Mucosa of rectum (tissue), 2 donors: Measurements from ENCODE around the gene METTL6.

Experiments used
- H3K27ac ChIP-seq, 2 donors: one replicate each; pipeline ENCODE4 v1.7.0; 2013; ENCODE audit warnings: inconsistent platforms in 2 of 2, low read depth in 2 of 2, low read length in 2 of 2
- H3K27me3 ChIP-seq, 2 donors: one replicate each; pipeline ENCODE4 v1.7.0; 2013; ENCODE audit warnings: low read length in 2 of 2; ENCODE audit not compliant: control insufficient read depth in 2 of 2, insufficient read depth in 2 of 2
- H3K36me3 ChIP-seq, 2 donors: one replicate each; pipeline ENCODE4 v1.7.0; 2013; ENCODE audit warnings: low read length in 2 of 2; ENCODE audit not compliant: control insufficient read depth in 2 of 2, insufficient read depth in 2 of 2
- H3K4me1 ChIP-seq, 2 donors: one replicate each; pipeline ENCODE4 v1.7.0; 2013; ENCODE audit warnings: low read length in 2 of 2, mild to moderate bottlenecking in 1 of 2; ENCODE audit not compliant: control insufficient read depth in 2 of 2, insufficient read depth in 2 of 2
- H3K4me3 ChIP-seq, 2 donors: one replicate each; pipeline ENCODE4 v1.7.0; 2013; ENCODE audit warnings: low read length in 2 of 2
- H3K9ac ChIP-seq, 2 donors: one replicate each; pipeline ENCODE4 v1.7.0; 2013; ENCODE audit warnings: low read length in 2 of 2, low read depth in 1 of 2, mild to moderate bottlenecking in 1 of 2
- H3K9me3 ChIP-seq, 2 donors: one replicate each; pipeline ENCODE4 v1.7.0; 2013; ENCODE audit warnings: low read length in 2 of 2; ENCODE audit not compliant: control insufficient read depth in 2 of 2
- donor health status: healthy.
- donor health status: Normal muscosa, but diverticular disease.

The METTL6 gene

DNA sequence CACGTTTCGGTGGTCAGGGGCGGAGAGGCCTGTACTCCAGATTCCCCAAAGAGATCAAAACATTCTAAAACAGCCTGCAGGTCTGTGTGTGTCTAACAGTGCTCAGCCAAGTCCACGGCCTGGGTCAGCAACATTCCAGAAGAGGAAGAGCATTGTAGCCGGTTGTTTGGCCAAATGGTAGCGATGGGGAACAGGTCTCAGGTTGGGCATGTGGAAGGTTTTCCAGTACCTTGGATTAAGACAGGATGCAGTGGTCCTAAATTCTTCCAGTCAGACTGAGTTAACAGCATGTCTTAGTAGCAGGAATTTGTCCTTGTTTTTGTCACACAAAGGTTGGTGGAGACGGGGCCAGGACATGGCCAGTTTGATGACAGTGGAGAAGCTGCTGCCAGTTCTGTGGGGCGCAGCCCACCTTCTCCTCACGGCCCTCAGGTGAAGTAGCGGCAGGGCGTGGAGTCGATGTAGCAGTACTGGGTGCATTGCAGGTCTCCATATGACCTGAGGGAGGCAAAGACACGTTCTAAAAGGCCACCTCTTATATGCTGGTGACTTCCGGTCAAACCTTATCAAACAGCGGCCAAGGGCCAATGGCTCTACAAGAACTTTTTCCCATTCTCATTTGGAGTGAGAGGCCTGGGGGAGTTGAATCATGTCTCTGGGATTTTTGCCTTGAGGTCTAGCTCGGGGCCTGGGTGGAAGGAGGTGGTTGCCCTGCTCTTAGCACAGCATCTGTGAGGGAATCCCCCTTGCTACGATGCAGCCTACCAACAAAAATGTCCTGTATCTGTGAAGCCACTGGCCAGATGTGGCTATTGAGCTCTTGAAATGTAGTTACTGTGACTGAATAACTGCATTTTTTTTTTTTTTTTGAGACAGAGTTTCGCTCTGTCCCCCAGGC lies 24.1 kb upstream of the METTL6 start:
- Histone ChIP-seq H3K4me3 (no peak overlapping the region), H3K27me3 (no peaks in the 10 kb centered on the region), H3K27ac (no peak overlapping the region), H3K9me3 (no peaks in the 10 kb centered on the region), H3K36me3 (no peaks in the 10 kb centered on the region), H3K9ac (no peak overlapping the region), H3K4me1 (no peaks in the 10 kb centered on the region)

DNA sequence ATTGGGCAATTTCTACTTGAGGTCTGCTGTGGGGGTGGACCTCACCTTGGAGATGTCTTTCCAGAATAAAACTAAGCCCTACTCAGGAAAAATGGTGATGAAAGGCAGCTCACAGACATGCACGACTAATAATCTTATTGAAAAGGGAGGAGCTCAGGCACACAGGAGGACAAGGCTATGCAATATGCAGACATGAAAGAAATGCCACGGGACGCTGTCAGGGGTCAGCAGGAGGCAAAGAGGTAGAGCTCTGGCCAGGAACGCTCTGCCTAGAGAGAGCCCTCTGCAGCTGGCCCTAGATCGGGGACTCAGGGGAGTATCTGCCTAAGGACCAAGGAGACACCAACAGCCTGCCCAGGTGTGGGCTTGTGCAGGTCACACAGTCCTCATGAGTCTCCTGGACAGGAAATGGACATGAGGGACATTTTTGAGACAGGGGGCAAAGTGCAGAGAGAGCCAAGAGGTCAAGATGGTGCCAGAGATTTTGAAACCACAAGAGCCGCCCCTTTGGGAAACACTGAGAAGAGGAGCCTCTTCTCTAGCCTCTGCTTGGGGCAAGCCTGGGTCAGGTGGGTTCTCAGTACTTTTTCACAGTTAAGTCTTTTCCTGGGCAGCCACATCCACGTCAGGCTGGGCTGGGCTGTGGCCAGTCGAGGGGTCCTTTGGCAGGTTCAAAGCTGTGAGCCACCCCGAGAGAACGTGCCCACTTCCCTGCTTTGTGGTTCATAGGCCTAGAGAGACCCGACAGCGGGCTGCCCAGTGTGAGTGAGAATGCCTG lies 23.3 kb upstream of the METTL6 start:
- no peak overlapping the region for H3K4me3 ChIP-seq
- no peaks in the 10 kb centered on the region for H3K9me3 ChIP-seq
- no peaks in the 10 kb centered on the region for H3K36me3 ChIP-seq
- no peaks in the 10 kb centered on the region for H3K27me3 ChIP-seq
- H3K27ac ChIP-seq: no peak overlapping the region
- no peaks in the 10 kb centered on the region for H3K4me1 ChIP-seq
- H3K9ac ChIP-seq: no peak overlapping the region

DNA sequence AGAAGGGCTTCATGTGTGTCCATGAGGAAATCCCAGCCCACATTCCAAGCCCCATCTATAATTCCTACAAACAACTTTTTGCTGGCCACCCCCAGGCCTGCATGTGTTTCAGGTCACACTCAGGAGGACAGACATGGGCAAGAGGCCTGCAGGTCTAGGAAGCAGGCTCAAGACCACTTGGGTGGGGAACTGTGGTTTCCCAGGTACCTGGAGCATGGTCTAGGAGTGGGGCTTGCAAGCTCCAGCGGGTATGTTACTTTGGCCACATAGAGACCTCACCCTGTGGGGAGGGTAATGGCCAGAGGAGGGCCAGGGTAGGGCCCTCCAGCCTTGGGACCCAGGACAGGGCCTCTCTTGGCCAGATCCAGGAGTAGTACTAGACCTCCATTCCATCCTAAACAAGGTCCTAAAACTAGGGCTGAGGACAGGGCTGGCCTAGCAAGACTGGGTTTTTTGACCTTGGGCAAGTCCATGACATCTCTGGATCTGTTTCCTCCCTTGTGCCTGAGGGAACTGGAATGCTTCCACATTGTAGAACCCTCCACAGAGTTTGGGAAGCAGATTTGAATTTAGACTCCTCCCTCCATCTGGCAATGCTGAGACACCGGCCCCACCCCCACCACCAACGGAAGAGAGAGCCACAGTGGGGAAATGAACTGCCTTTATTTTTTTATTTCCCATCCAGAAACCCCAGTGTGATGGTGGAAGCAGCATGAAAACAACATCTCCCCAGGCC lies 22.3 kb upstream of the METTL6 start:
- no peak overlapping the region for H3K27ac ChIP-seq
- H3K36me3 ChIP-seq: no peaks in the 10 kb centered on the region
- no peak overlapping the region for H3K9ac ChIP-seq
- H3K4me1 ChIP-seq: no peaks in the 10 kb centered on the region
- no peak overlapping the region for H3K4me3 ChIP-seq
- no peaks in the 10 kb centered on the region for H3K9me3 ChIP-seq
- no peaks in the 10 kb centered on the region for H3K27me3 ChIP-seq

DNA sequence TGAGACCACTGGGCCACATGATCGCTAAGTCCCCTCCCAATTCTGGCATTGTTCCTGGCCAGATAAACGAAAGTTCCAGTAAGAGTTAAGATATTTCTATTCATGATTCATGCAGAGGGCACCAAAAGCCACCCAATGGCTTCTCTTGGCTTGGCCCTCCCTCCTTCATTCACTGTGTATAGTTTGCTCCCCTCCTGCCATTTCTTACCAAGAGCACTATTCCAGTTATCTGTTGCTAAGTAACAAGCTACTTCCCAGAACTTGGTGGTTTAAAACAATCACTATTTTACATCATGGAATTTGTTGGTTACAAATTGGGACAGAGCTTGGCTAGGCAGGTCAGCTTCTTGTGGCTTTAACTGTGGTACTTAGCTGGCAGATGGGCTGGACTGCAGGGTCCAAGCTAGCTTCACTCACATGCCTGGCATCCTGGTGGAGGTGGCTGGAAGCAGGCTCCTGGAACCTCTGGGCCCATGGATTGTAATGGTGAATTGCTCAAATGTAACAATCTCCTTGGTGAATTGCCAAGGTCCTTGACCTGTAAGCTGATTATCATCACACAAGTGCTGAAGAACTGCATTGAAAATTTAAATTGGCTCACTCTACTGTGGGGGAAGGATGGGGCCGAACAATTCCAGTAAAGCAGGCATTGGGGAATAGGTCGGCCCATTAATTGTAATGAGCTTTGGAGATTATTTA lies 16.6 kb upstream of the METTL6 start:
- Histone ChIP-seq H3K36me3 (peaks cover 20 to 31% of the 10 kb centered on the region in 2 donors), H3K4me3 (no peak overlapping the region), H3K9ac (no peak overlapping the region), H3K27ac (no peak overlapping the region), H3K4me1 (no peaks in the 10 kb centered on the region), H3K27me3 (no peaks in the 10 kb centered on the region), H3K9me3 (no peaks in the 10 kb centered on the region)

DNA sequence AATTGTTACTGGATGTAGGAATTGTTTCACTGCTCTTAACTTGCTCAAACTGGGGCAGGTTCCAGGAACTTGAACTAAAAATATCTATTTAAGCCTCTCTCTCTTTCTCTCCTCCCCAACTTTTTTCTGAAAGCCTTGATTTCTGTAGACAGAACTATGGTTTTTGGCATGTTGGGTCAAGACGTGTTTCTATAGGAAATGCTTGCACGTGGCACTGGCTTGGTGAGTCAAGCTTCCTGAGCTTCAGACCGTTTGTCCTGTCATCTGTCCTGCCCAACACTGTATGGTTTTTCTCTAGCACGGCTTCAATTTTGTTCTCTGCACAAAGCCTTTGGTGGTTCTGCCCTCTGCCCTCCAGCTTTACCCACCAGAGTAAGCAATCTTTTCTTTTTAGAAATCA lies 13.5 kb upstream of the METTL6 start:
- H3K27me3 ChIP-seq: no peaks in the 10 kb centered on the region
- peaks cover 28 to 57% of the 10 kb centered on the region in 2 donors for H3K36me3 ChIP-seq
- H3K9ac ChIP-seq: no peak overlapping the region
- H3K9me3 ChIP-seq: no peaks in the 10 kb centered on the region
- no peak overlapping the region for H3K27ac ChIP-seq
- no peaks in the 10 kb centered on the region for H3K4me1 ChIP-seq
- no peak overlapping the region for H3K4me3 ChIP-seq

DNA sequence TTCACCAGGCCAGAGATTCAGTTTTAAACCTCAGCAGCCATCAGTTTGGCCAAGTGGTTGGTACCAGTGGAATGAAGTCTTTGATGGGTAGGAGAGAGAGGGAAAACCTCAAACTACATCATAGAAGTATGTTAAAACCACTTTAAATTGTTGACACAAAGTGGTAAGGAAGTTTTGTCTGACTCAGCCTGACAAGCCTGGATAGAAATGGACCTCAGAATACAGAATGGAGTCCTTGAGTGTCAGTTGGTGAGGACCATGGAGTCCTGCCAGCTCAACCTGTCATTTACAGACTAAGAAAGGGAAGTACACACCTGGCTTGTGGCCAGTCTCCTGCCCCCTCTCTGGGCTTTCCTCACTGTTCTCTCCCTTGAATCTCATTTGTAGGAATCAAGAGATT lies 12.1 kb upstream of the METTL6 start:
- Histone ChIP-seq H3K4me3 (no peak overlapping the region), H3K9me3 (no peaks in the 10 kb centered on the region)

DNA sequence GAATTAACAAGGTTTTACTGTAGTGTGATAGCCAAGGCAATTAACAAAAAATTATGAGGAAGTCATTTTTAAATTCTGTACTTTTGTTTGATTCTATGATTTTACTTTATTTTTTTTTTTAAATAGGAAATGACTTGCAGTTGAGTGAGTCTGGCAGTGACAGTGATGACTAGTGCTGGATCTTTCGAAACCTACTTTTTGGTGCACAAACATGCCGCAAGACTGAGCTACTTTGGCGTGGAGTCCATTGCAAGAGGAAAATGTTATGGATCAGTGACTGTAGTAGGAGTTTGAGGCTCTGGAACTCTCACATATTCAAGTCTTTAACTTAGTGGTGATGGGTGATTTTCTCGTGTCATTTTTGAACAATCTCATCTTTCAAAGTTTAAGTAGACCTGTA lies 11.6 kb upstream of the METTL6 start:
- Histone ChIP-seq H3K27ac (no peak overlapping the region), H3K36me3 (peaks cover 46 to 76% of the 10 kb centered on the region in 2 donors), H3K4me3 (no peak overlapping the region), H3K4me1 (no peaks in the 10 kb centered on the region), H3K9ac (no peak overlapping the region), H3K27me3 (no peaks in the 10 kb centered on the region), H3K9me3 (no peaks in the 10 kb centered on the region)

More for the DNA sequence above, 12.1 kb upstream of the METTL6 start:
- no peak overlapping the region for H3K9ac ChIP-seq
- no peaks in the 10 kb centered on the region for H3K4me1 ChIP-seq
- peaks cover 42 to 71% of the 10 kb centered on the region in 2 donors for H3K36me3 ChIP-seq
- H3K27me3 ChIP-seq: no peaks in the 10 kb centered on the region
- H3K27ac ChIP-seq: no peak overlapping the region

DNA sequence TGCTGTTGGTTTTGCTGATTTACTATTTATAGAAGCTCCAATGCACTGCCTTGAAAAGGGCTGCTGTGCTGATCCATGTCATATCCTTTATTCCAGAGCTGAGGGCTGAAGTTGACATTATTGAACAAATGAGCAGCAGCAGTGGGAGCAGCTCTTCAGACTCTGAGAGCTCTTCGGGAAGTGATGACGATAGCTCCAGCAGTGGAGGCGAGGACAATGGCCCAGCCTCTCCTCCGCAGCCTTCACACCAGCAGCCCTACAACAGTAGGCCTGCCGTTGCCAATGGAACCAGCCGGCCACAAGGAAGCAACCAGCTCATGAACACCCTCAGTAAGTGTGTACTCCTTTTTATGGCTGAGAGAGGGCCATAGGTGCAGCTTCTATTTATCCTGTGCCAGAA lies 8.9 kb upstream of the METTL6 start:
- no peaks in the 10 kb centered on the region for H3K4me1 ChIP-seq
- H3K36me3 ChIP-seq: peaks cover 65 to 90% of the 10 kb centered on the region in 2 donors
- no peak overlapping the region for H3K27ac ChIP-seq
- H3K9me3 ChIP-seq: no peaks in the 10 kb centered on the region
- no peak overlapping the region for H3K4me3 ChIP-seq
- no peaks in the 10 kb centered on the region for H3K27me3 ChIP-seq
- no peak overlapping the region for H3K9ac ChIP-seq

DNA sequence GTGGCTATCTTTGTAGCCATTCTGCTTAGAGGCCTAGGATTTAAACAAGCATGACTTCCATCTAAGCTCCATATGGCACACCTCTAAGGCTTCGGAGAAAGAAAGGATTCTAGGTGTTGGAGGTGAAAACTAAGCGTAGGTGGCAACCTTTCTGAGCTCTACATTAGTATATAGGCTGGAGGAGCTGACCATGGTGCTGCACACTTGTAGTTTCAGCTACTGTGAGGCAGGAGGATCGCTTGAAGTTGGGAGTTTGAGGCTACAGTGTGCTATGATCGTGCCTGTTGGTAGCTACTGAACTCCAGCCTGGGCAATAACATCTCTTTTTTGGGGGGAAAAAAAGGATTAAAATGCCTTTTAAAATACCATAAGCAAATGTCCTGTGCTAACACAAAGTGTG lies 7.4 kb upstream of the METTL6 start:
- no peak overlapping the region for H3K4me3 ChIP-seq
- peaks cover 57 to 84% of the 10 kb centered on the region in 2 donors for H3K36me3 ChIP-seq

More for the DNA sequence above, 7.4 kb upstream of the METTL6 start:
- no peaks in the 10 kb centered on the region for H3K27me3 ChIP-seq
- no peaks in the 10 kb centered on the region for H3K9me3 ChIP-seq
- no peak overlapping the region for H3K9ac ChIP-seq
- no peaks in the 10 kb centered on the region for H3K4me1 ChIP-seq
- no peak overlapping the region for H3K27ac ChIP-seq
